IPS-18c (cell line): ENCODE results near the gene CFAP65.

Experiments
- H3K4me3 ChIP-seq: 2 replicates; pipeline ENCODE4 v1.7.0; 2013; ENCODE audit warnings: low read depth, mild to moderate bottlenecking, low read length, moderate library complexity; ENCODE audit not compliant: insufficient read depth
- H3K9me3 ChIP-seq: one replicate; pipeline ENCODE4 v1.6.1; 2013; ENCODE audit warnings: mild to moderate bottlenecking, low read length, moderate library complexity; ENCODE audit not compliant: control insufficient read depth, insufficient read depth

Gene CFAP65

DNA sequence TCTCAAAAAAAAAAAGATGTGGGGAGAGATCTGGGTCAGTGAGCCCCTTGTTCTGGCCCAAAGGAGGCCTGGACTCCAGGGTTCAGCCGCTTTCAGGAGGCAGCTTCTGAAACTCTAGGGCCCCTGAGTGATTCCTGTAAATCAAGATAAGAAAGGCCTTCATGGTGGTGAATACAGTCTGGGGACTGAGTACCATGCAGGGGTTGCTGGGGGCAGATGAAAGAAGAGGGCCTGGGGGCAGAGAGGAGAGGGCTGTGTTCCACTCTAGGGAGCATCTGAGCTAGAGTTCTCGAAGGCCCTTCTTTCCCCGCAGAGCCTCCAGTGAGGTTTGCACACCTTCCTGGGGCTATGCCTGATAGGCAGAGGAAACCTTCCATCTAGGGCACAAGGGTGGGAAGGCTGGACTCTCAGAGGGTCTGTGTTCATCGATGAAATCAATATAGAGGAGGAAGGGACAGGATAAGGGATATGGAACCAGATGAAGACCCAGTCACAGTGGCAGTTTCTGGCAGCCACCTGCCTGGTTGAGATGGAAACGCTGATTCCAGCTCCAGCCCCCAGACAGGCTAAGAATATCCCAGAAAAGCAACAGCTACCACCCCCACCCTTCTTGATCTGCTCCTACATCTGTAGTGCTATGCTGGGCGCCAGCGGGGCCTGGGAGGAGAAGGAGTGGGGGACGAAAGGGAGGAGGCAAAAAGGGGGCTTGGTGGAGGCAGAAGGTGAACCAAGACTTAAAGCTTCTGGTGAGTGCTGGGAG is 86.6 kb downstream of the CFAP65 start:
- H3K9me3 ChIP-seq, result peaks cover 2% of the 10 kb centered on the region
- H3K4me3 ChIP-seq, result no peak overlapping the region

DNA sequence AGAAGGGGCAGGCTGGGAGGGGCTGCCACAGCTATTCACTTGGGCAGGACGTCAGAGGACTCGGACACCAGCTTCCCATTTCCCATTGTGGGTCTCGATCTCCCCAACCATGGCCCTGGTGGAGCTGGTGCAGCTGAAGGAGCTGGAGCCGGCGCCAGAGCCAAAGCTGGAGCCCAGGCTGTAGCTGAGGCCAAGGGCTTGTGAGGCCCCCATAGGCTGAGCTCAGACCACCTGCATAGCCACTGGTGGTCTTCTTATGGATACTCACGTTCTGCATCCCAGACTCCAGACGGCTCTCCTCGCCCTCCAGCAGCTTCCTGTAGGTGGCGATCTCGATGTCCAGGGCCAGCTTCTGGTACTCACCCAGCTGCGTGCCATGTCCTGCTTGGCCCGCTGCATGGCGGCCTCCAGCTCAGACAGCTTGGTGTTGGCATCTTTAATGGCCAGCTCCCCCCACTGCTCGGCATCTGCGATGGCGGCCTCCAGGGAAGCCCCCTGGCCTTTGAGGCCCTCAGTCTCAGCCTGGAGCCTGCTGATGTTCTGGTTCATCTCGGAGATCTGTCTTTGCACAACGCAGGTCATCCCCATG is 87.9 kb downstream of the CFAP65 start:
- no peak overlapping the region for H3K4me3 ChIP-seq
- no peaks in the 10 kb centered on the region for H3K9me3 ChIP-seq
